AG10803 (cell line): Measurements from ENCODE around the gene EAF1.
"Not testable (repeated sequence)": the region's sequence is repeated elsewhere in the genome, so short reads cannot be mapped to it uniquely, and the experiment has no call there.

Experiments used
- DNase-seq: peaks from one replicate; pipeline ENCODE4 v3.0.0; 2010; ENCODE audit warnings: low read depth
- H3K4me3 ChIP-seq: 2 replicates; pipeline ENCODE4 v1.5.1; 2011; ENCODE audit warnings: mild to moderate bottlenecking, low read length, control low read depth
- TF ChIP-seq, protein P1 (sequence below): conservative IDR thresholded peaks from 2 replicates; pipeline ENCODE4 v1.5.1; 2011; ENCODE audit warnings: mild to moderate bottlenecking, low read length, control low read depth, inconsistent platforms

Gene EAF1

GRCh38 chr3:15471861-15472260, 44.5 kb downstream of the EAF1 start:
- no peak overlapping the region for H3K4me3 ChIP-seq
- no peak for DNase-seq
- TF ChIP-seq, protein P1, sequence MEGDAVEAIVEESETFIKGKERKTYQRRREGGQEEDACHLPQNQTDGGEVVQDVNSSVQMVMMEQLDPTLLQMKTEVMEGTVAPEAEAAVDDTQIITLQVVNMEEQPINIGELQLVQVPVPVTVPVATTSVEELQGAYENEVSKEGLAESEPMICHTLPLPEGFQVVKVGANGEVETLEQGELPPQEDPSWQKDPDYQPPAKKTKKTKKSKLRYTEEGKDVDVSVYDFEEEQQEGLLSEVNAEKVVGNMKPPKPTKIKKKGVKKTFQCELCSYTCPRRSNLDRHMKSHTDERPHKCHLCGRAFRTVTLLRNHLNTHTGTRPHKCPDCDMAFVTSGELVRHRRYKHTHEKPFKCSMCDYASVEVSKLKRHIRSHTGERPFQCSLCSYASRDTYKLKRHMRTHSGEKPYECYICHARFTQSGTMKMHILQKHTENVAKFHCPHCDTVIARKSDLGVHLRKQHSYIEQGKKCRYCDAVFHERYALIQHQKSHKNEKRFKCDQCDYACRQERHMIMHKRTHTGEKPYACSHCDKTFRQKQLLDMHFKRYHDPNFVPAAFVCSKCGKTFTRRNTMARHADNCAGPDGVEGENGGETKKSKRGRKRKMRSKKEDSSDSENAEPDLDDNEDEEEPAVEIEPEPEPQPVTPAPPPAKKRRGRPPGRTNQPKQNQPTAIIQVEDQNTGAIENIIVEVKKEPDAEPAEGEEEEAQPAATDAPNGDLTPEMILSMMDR: no peak

- TF ChIP-seq, protein P1: no peak
- no peak for DNase-seq
- no peak overlapping the region for H3K4me3 ChIP-seq
Measured at GRCh38 chr3:15475161-15475560, 47.8 kb downstream of the EAF1 start.

DNA sequence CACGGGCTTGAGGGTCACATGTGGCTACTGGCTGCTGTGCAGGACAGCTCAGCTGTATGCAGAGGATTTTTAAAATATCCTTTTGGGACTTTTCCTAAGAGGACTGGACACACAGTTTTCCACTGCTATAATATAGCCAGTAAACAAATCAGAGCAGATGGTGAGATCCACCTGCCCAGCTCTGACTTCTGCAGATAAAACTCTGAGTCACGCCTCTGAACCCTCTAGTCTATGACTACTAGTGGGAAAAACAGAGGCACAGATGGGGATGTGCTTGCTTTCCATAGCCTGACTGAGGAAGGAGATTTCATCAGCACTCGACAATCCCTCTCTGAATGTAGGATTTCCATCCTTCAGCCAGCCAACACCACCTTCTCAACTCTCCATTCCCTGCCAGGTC, 49.0 kb downstream of the EAF1 start:
- TF ChIP-seq, protein P1: no peak
- no peak overlapping the region for H3K4me3 ChIP-seq
- DNase-seq: no peak

- no peak for DNase-seq
- TF ChIP-seq, protein P1: no peak
- H3K4me3 ChIP-seq: no peak overlapping the region
Measured at GRCh38 chr3:15477951-15478639, 50.7 kb downstream of the EAF1 start.

DNA sequence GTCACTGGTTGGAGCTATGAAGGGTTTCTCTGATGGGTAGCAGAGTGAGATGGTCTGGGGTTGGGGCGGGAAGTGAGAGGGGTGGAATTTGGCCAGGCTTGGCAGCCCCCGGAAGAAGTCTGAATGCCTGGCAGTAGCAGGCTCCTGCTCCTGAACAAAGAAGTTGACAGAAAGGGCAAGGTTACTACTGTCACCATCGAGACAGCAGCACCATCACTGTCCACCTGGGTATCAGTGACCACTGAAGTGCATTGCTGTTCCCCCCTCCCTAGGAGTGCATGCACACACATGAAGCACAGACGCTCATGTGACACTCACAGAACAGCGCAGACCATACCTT, 51.2 kb downstream of the EAF1 start:
- TF ChIP-seq, protein P1: no peak
- DNase-seq: no peak

DNA sequence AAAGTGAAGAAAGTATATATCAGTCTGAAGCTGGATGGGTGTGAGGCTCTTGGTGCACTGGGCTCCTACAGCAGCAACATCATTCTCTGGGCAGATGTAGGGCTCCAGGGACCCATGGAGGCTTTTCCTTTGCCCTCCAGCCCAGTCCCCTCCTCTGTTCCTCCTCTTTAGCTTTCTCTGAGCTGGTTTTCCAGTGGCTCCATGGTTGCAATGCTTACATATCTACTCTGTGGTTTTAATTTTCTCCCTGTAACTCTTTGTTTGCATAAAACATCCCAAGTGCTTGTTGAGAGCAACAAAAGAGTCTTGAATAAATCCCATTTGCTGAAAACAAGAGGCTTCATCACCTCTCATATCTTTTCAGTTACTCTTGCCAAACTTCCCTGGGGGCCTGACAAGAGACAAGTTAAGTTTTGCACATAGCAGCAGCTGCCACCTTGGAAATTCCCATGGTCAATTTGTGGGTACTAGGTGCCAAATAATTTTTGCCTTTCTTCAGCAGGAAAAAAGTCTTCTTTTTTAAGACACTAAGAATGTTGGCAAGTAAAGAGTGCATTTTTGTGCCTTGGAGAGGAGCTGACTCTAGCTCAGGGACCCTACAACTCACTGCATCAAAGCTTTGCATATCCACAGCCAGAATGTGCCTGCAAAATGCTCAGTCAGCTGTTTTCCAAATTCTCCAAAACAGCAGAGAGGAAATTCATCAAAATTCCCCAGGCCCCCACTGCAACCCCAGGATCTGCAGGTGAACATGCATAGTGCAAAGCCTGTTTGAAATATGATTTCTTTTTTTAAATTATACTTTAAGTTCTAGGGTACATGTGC, 52.2 kb downstream of the EAF1 start:
- no peak for DNase-seq
- TF ChIP-seq, protein P1: no peak
- H3K4me3 ChIP-seq: no peak overlapping the region

More for the DNA sequence above, 51.2 kb downstream of the EAF1 start:
- no peak overlapping the region for H3K4me3 ChIP-seq

- not testable (repeated sequence) for DNase-seq
Measured at GRCh38 chr3:15484551-15484950, 57.2 kb downstream of the EAF1 start.

More at GRCh38 chr3:15484551-15484950, 57.2 kb downstream of the EAF1 start:
- not testable (repeated sequence) for H3K4me3 ChIP-seq
